Kidney (tissue), 14 donors: Measurements from ENCODE around the gene CMTM8. TPM values are rescaled to one million over a fixed set of nuclear protein-coding genes. Genes with fewer than 3 reads are reported as not detected.

ENCODE experiments used
- DNase-seq, 5 donors: peaks; one replicate each; pipeline ENCODE4 v3.0.0-alpha.2; 2013 to 2020
- FAIRE-seq: peaks from 2 replicates; lab custom pipeline; 2012; peaks lifted over from hg19 to GRCh38; lab: Jason Lieb, UNC
- H3K27ac ChIP-seq, 2 donors: one replicate each; pipeline ENCODE4 v1.7.0; 2013; ENCODE audit warnings: low read depth in 2 of 2, low read length in 2 of 2, inconsistent platforms in 1 of 2
- H3K27me3 ChIP-seq: one replicate; pipeline ENCODE4 v1.7.1; 2013; ENCODE audit warnings: low read length, inconsistent platforms; ENCODE audit not compliant: control insufficient read depth, insufficient read depth
- H3K36me3 ChIP-seq, 3 donors: one replicate each; pipeline versions ENCODE4 v1.7.0 to v1.7.1; 2013; ENCODE audit warnings: low read length in 3 of 3, control low read depth in 1 of 3, inconsistent platforms in 1 of 3; ENCODE audit not compliant: insufficient read depth in 3 of 3, control insufficient read depth in 2 of 3
- H3K4me1 ChIP-seq, 3 donors: one replicate each; pipeline versions ENCODE4 v1.7.0 to v1.7.1; 2013; ENCODE audit warnings: low read length in 3 of 3, inconsistent platforms in 1 of 3, low read depth in 1 of 3; ENCODE audit not compliant: control insufficient read depth in 2 of 3, insufficient read depth in 2 of 3
- H3K4me3 ChIP-seq, 3 donors: one replicate each; pipeline versions ENCODE4 v1.7.0 to v1.8.1; 2013; ENCODE audit warnings: low read length in 3 of 3, control low read depth in 1 of 3, inconsistent platforms in 1 of 3
- H3K9ac ChIP-seq, 3 donors: one replicate each; pipeline versions ENCODE4 v1.7.0 to v1.7.1; 2013; ENCODE audit warnings: low read length in 3 of 3, control low read depth in 1 of 3, inconsistent platforms in 1 of 3
- H3K9me3 ChIP-seq, 3 donors: one replicate each; pipeline versions ENCODE4 v1.7.0 to v1.7.1; 2013; ENCODE audit warnings: low read length in 3 of 3, control low read depth in 1 of 3, inconsistent platforms in 1 of 3; ENCODE audit not compliant: control insufficient read depth in 2 of 3, insufficient read depth in 1 of 3
- intact Hi-C: fragments of 100-400 bp; cut with DNase I; formaldehyde crosslinking; loops from one replicate; pipeline ENCODE4 v1.11.1; 2022
- polyA plus RNA-seq: library from polyadenylated mRNA; stranded (reverse); fragments of 350-450 nt; fragmentation: Illumina TruSeq; extraction: RNeasy Lipid Tissue Mini Kit (QIAGEN cat#74804); gene quantifications from one replicate; pipeline ENCODE4 v1.2.3, GENCODE V29; 2014; ENCODE audit warnings: low read depth, low replicate concordance; ENCODE audit not compliant: insufficient read depth
- total RNA-seq: library from RNA; stranded (reverse); fragmentation: NEBNext Ultra II Directional; extraction: Animal tissue kit (Norgen Biotek cat#: 25700); gene quantifications from one replicate; pipeline ENCODE4 v1.2.1, GENCODE V29; 2021
- TF ChIP-seq, protein P1 (sequence below): IDR thresholded peaks from 3 replicates; pipeline ENCODE4 v1.5.1; 2012; ENCODE audit warnings: mild to moderate bottlenecking, moderate library complexity, borderline replicate concordance; ENCODE audit not compliant: insufficient read depth; ENCODE audit errors: extremely low read depth
- donor health status: control.
- donor health status: control.
- donor health status: control.
- donor health status: control.
- donor health status: control.
- donor health status: DM: yes; HTN: yes; CAD: no.
- donor health status: Normal renal cell carcinoma (clear cell type).

The CMTM8 gene
- total and polyA plus RNA-seq, 2 donors from 2014 or later: 5.4 to 9.6 TPM

DNA sequence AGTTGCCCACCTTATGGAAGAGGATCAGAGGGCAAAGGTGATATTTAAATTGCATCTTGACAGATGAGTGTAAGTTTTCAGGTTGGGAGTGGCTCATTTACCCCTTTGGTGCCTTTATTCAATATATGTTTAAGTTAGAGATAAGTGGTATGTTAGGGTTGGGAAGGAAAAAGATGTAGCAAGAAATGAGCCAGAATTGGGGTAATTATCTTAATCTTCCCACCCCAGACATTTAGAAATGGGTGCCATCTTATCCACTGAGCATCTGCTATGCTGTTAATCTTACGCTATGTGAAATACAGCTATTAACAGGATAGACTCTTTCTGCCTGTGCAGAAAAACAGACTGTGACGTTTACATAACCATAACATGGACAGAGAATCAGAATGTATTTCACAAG is 159.5 kb downstream of the CMTM8 start:
- no peak for DNase-seq
- H3K27me3 ChIP-seq: no peaks in the 10 kb centered on the region
- H3K36me3 ChIP-seq: no peaks in the 10 kb centered on the region
- no peak overlapping the region for H3K9ac ChIP-seq
- H3K4me1 ChIP-seq: peaks cover 0 to 10% (median 5%) of the 10 kb centered on the region in 3 donors
- intact Hi-C loops: no loop called here
- no peak overlapping the region for H3K27ac ChIP-seq
- no peak for FAIRE-seq
- H3K4me3 ChIP-seq: no peak overlapping the region
- TF ChIP-seq, protein P1, sequence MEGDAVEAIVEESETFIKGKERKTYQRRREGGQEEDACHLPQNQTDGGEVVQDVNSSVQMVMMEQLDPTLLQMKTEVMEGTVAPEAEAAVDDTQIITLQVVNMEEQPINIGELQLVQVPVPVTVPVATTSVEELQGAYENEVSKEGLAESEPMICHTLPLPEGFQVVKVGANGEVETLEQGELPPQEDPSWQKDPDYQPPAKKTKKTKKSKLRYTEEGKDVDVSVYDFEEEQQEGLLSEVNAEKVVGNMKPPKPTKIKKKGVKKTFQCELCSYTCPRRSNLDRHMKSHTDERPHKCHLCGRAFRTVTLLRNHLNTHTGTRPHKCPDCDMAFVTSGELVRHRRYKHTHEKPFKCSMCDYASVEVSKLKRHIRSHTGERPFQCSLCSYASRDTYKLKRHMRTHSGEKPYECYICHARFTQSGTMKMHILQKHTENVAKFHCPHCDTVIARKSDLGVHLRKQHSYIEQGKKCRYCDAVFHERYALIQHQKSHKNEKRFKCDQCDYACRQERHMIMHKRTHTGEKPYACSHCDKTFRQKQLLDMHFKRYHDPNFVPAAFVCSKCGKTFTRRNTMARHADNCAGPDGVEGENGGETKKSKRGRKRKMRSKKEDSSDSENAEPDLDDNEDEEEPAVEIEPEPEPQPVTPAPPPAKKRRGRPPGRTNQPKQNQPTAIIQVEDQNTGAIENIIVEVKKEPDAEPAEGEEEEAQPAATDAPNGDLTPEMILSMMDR: no peak
- no peaks in the 10 kb centered on the region for H3K9me3 ChIP-seq

DNA sequence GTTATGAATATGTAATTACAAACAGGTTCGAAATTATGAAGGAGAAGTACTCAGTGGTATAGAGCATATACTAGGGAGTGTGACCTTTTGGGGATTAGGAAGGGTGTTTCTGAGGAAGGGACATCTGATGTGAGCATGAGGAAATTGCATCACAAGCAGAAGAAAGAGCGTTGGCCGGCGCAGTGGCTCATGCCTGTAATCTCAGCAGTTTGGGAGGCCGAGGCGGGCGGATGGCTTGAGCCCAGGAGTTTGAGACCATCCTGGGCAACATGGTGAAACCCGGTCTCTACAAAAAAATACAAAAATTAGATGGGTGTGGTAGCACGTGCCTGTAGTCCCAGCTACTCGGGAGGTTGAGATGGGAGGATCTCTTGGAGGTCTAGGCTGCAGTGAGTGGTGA is 160.1 kb downstream of the CMTM8 start:
- Histone ChIP-seq H3K27ac (no peak overlapping the region), H3K4me1 (peaks cover 0 to 10% (median 5%) of the 10 kb centered on the region in 3 donors), H3K27me3 (no peaks in the 10 kb centered on the region), H3K9ac (no peak overlapping the region), H3K4me3 (no peak overlapping the region), H3K36me3 (no peaks in the 10 kb centered on the region), H3K9me3 (no peaks in the 10 kb centered on the region)
- FAIRE-seq (no peak), DNase-seq (no peak)
- TF ChIP-seq, protein P1: no peak
- intact Hi-C loops: no loop called here

DNA sequence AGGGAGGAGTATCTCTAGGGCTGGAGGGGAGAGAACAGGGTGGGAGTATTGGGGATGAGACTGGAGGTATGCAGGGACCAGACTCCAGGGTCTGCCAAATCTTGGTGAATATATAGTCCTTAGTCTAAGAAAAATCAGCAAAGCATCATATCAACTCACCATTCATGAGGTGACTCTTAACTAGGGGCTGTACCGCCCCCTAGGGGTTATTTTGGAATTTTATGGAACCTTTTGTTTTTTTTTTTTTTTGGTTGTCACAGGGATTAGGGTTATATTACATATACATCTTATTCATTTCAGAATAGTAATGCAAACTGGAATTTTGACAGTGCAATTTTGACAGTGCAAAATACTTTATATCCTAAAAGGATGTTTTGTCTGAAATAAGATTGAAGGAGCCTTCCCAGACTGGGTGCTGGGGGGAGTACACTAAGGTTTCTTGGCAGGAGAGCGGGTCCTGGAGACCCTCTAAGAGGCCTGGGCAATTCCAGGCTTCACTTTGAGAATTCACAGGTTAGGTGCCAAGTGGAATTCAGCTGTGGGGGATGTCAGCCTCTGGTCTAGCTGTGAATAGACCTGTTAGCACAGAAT is 160.6 kb downstream of the CMTM8 start:
- FAIRE-seq: peak; percentile 62
- no peaks in the 10 kb centered on the region for H3K27me3 ChIP-seq
- no peak overlapping the region for H3K9ac ChIP-seq
- TF ChIP-seq, protein P1: peak; percentile 47
- no peak overlapping the region for H3K27ac ChIP-seq
- peaks cover 0 to 10% (median 5%) of the 10 kb centered on the region in 3 donors for H3K4me1 ChIP-seq
- no peak overlapping the region for H3K4me3 ChIP-seq
- DNase-seq: peak in 2 of 5 donors; percentile 73 to 86
- no peaks in the 10 kb centered on the region for H3K36me3 ChIP-seq
- intact Hi-C loops: no loop called here
- no peaks in the 10 kb centered on the region for H3K9me3 ChIP-seq
